Measurements from ENCODE around the gene NUDT1.

Gene NUDT1

GRCh38 chr7:2199528-2199927, 42.5 kb upstream of the NUDT1 start:
- no peak for DNase-seq
- no peaks in the 10 kb centered on the region for H3K27me3 ChIP-seq (replicated peaks; ENCODE audit: control insufficient read depth, insufficient read depth, low read length, poor library complexity, severe bottlenecking)
- no peaks in the 10 kb centered on the region for H3K4me1 ChIP-seq (ENCODE audit: control insufficient read depth, insufficient read depth, low read length, poor library complexity, severe bottlenecking)
- peaks cover 18% of the 10 kb centered on the region for H3K36me3 ChIP-seq (ENCODE audit: control insufficient read depth, insufficient read depth, low read length)
- no peak overlapping the region for H3K4me3 ChIP-seq (ENCODE audit: insufficient read depth, low read depth, low read length, poor library complexity, severe bottlenecking)
- no peaks in the 10 kb centered on the region for H3K9me3 ChIP-seq (ENCODE audit: control insufficient read depth, low read length)
- H3K27ac ChIP-seq (ENCODE audit: insufficient read depth, low read length, poor library complexity, severe bottlenecking), result no peak overlapping the region

GRCh38 chr7:2199956-2200583, 42.0 kb upstream of the NUDT1 start:
- no peak overlapping the region for H3K27ac ChIP-seq (ENCODE audit: insufficient read depth, low read length, poor library complexity, severe bottlenecking)
- no peaks in the 10 kb centered on the region for H3K4me1 ChIP-seq (ENCODE audit: control insufficient read depth, insufficient read depth, low read length, poor library complexity, severe bottlenecking)
- no peak overlapping the region for H3K4me3 ChIP-seq (ENCODE audit: insufficient read depth, low read depth, low read length, poor library complexity, severe bottlenecking)
- no peaks in the 10 kb centered on the region for H3K27me3 ChIP-seq (replicated peaks; ENCODE audit: control insufficient read depth, insufficient read depth, low read length, poor library complexity, severe bottlenecking)
- H3K9me3 ChIP-seq (ENCODE audit: control insufficient read depth, low read length), result no peaks in the 10 kb centered on the region
- DNase-seq, result no peak
- H3K36me3 ChIP-seq (ENCODE audit: control insufficient read depth, insufficient read depth, low read length), result peaks cover 18% of the 10 kb centered on the region

GRCh38 chr7:2200584-2200980, 41.4 kb upstream of the NUDT1 start:
- no peaks in the 10 kb centered on the region for H3K27me3 ChIP-seq (replicated peaks; ENCODE audit: control insufficient read depth, insufficient read depth, low read length, poor library complexity, severe bottlenecking)
- H3K4me3 ChIP-seq (ENCODE audit: insufficient read depth, low read depth, low read length, poor library complexity, severe bottlenecking), result no peak overlapping the region
- no peak overlapping the region for H3K27ac ChIP-seq (ENCODE audit: insufficient read depth, low read length, poor library complexity, severe bottlenecking)
- no peaks in the 10 kb centered on the region for H3K4me1 ChIP-seq (ENCODE audit: control insufficient read depth, insufficient read depth, low read length, poor library complexity, severe bottlenecking)
- DNase-seq, result no peak
- no peaks in the 10 kb centered on the region for H3K9me3 ChIP-seq (ENCODE audit: control insufficient read depth, low read length)
- peaks cover 18% of the 10 kb centered on the region for H3K36me3 ChIP-seq (ENCODE audit: control insufficient read depth, insufficient read depth, low read length)

GRCh38 chr7:2201128-2201527, 40.9 kb upstream of the NUDT1 start:
- Histone ChIP-seq H3K4me3 (ENCODE audit: insufficient read depth, low read depth, low read length, poor library complexity, severe bottlenecking) (no peak overlapping the region), H3K36me3 (ENCODE audit: control insufficient read depth, insufficient read depth, low read length) (peaks cover 16% of the 10 kb centered on the region), H3K27ac (ENCODE audit: insufficient read depth, low read length, poor library complexity, severe bottlenecking) (no peak overlapping the region), H3K4me1 (ENCODE audit: control insufficient read depth, insufficient read depth, low read length, poor library complexity, severe bottlenecking) (no peaks in the 10 kb centered on the region), H3K27me3 (replicated peaks; ENCODE audit: control insufficient read depth, insufficient read depth, low read length, poor library complexity, severe bottlenecking) (no peaks in the 10 kb centered on the region), H3K9me3 (ENCODE audit: control insufficient read depth, low read length) (no peaks in the 10 kb centered on the region)
- no peak for DNase-seq

GRCh38 chr7:2201686-2202360, 40.2 kb upstream of the NUDT1 start:
- Histone ChIP-seq H3K36me3 (ENCODE audit: control insufficient read depth, insufficient read depth, low read length) (peaks cover 15% of the 10 kb centered on the region), H3K4me1 (ENCODE audit: control insufficient read depth, insufficient read depth, low read length, poor library complexity, severe bottlenecking) (no peaks in the 10 kb centered on the region), H3K9me3 (ENCODE audit: control insufficient read depth, low read length) (no peaks in the 10 kb centered on the region)

GRCh38 chr7:2202361-2202761, 39.7 kb upstream of the NUDT1 start:
- no peaks in the 10 kb centered on the region for H3K4me1 ChIP-seq (ENCODE audit: control insufficient read depth, insufficient read depth, low read length, poor library complexity, severe bottlenecking)
- H3K36me3 ChIP-seq (ENCODE audit: control insufficient read depth, insufficient read depth, low read length), result peaks cover 18% of the 10 kb centered on the region
- no peak overlapping the region for H3K27ac ChIP-seq (ENCODE audit: insufficient read depth, low read length, poor library complexity, severe bottlenecking)
- H3K9me3 ChIP-seq (ENCODE audit: control insufficient read depth, low read length), result no peaks in the 10 kb centered on the region
- no peak for DNase-seq
- no peaks in the 10 kb centered on the region for H3K27me3 ChIP-seq (replicated peaks; ENCODE audit: control insufficient read depth, insufficient read depth, low read length, poor library complexity, severe bottlenecking)
- no peak overlapping the region for H3K4me3 ChIP-seq (ENCODE audit: insufficient read depth, low read depth, low read length, poor library complexity, severe bottlenecking)

More at GRCh38 chr7:2201686-2202360, 40.2 kb upstream of the NUDT1 start:
- DNase-seq, result no peak
- H3K27ac ChIP-seq (ENCODE audit: insufficient read depth, low read length, poor library complexity, severe bottlenecking), result no peak overlapping the region
- H3K4me3 ChIP-seq (ENCODE audit: insufficient read depth, low read depth, low read length, poor library complexity, severe bottlenecking), result no peak overlapping the region
- H3K27me3 ChIP-seq (replicated peaks; ENCODE audit: control insufficient read depth, insufficient read depth, low read length, poor library complexity, severe bottlenecking), result no peaks in the 10 kb centered on the region

- no peak overlapping the region for H3K4me3 ChIP-seq (ENCODE audit: insufficient read depth, low read depth, low read length, poor library complexity, severe bottlenecking)
- no peaks in the 10 kb centered on the region for H3K9me3 ChIP-seq (ENCODE audit: control insufficient read depth, low read length)
- H3K4me1 ChIP-seq (ENCODE audit: control insufficient read depth, insufficient read depth, low read length, poor library complexity, severe bottlenecking), result no peaks in the 10 kb centered on the region
- no peaks in the 10 kb centered on the region for H3K27me3 ChIP-seq (replicated peaks; ENCODE audit: control insufficient read depth, insufficient read depth, low read length, poor library complexity, severe bottlenecking)
- no peak overlapping the region for H3K27ac ChIP-seq (ENCODE audit: insufficient read depth, low read length, poor library complexity, severe bottlenecking)
- peaks cover 21% of the 10 kb centered on the region for H3K36me3 ChIP-seq (ENCODE audit: control insufficient read depth, insufficient read depth, low read length)
- DNase-seq, result no peak
These were observed 38.9 kb upstream of the NUDT1 start for GRCh38 chr7:2202901-2203765.

GRCh38 chr7:2203766-2204300, 38.2 kb upstream of the NUDT1 start:
- H3K9me3 ChIP-seq (ENCODE audit: control insufficient read depth, low read length), result no peaks in the 10 kb centered on the region
- H3K27ac ChIP-seq (ENCODE audit: insufficient read depth, low read length, poor library complexity, severe bottlenecking), result no peak overlapping the region
- no peak for DNase-seq
- no peak overlapping the region for H3K4me3 ChIP-seq (ENCODE audit: insufficient read depth, low read depth, low read length, poor library complexity, severe bottlenecking)
- H3K36me3 ChIP-seq (ENCODE audit: control insufficient read depth, insufficient read depth, low read length), result peaks cover 27% of the 10 kb centered on the region
- H3K4me1 ChIP-seq (ENCODE audit: control insufficient read depth, insufficient read depth, low read length, poor library complexity, severe bottlenecking), result no peaks in the 10 kb centered on the region
- no peaks in the 10 kb centered on the region for H3K27me3 ChIP-seq (replicated peaks; ENCODE audit: control insufficient read depth, insufficient read depth, low read length, poor library complexity, severe bottlenecking)

- Histone ChIP-seq H3K4me3 (ENCODE audit: insufficient read depth, low read depth, low read length, poor library complexity, severe bottlenecking) (no peak overlapping the region), H3K4me1 (ENCODE audit: control insufficient read depth, insufficient read depth, low read length, poor library complexity, severe bottlenecking) (no peaks in the 10 kb centered on the region), H3K9me3 (ENCODE audit: control insufficient read depth, low read length) (no peaks in the 10 kb centered on the region), H3K27ac (ENCODE audit: insufficient read depth, low read length, poor library complexity, severe bottlenecking) (no peak overlapping the region), H3K36me3 (ENCODE audit: control insufficient read depth, insufficient read depth, low read length) (peaks cover 21% of the 10 kb centered on the region), H3K27me3 (replicated peaks; ENCODE audit: control insufficient read depth, insufficient read depth, low read length, poor library complexity, severe bottlenecking) (no peaks in the 10 kb centered on the region)
- DNase-seq, result no peak
These were observed 37.6 kb upstream of the NUDT1 start for GRCh38 chr7:2204446-2204845.
